Measurements from ENCODE around the gene TIMM44.
A peak's percentile ranks its signal among the peaks of the same experiment; 100 is the strongest.
"Not testable (repeated sequence)": the region's sequence is repeated elsewhere in the genome, so short reads cannot be mapped to it uniquely, and the experiment has no call there.

The TIMM44 gene

GRCh38 chr19:7900931-7901330 is 42.5 kb downstream of the TIMM44 start:
- Histone ChIP-seq H3K36me3 (ENCODE audit: control insufficient read depth in 1 of 2, insufficient read depth in 2 of 2, low read length in 2 of 2) (no peaks in the 10 kb centered on the region), H3K9ac (ENCODE audit: low read depth in 1 of 2, low read length in 2 of 2) (no peak overlapping the region), H3K27ac (ENCODE audit: low read depth, low read length) (no peak overlapping the region), H3K27me3 (ENCODE audit: control insufficient read depth in 1 of 2, insufficient read depth in 2 of 2, low read length in 2 of 2) (no peaks in the 10 kb centered on the region), H3K4me1 (ENCODE audit: control insufficient read depth in 1 of 2, insufficient read depth in 2 of 2, low read length in 2 of 2) (peaks cover 14 to 22% of the 10 kb centered on the region in 2 donors), H3K9me3 (ENCODE audit: control insufficient read depth in 1 of 2, low read length in 2 of 2) (no peaks in the 10 kb centered on the region), H3K4me3 (ENCODE audit: low read depth in 1 of 2, low read length in 2 of 2) (no peak overlapping the region)

GRCh38 chr19:7900401-7900870 is 43.0 kb downstream of the TIMM44 start:
- H3K4me1 ChIP-seq (ENCODE audit: control insufficient read depth in 1 of 2, insufficient read depth in 2 of 2, low read length in 2 of 2) = peaks cover 14 to 22% of the 10 kb centered on the region in 2 donors
- no peak overlapping the region for H3K9ac ChIP-seq (ENCODE audit: low read depth in 1 of 2, low read length in 2 of 2)
- no peak overlapping the region for H3K4me3 ChIP-seq (ENCODE audit: low read depth in 1 of 2, low read length in 2 of 2)
- no peaks in the 10 kb centered on the region for H3K27me3 ChIP-seq (ENCODE audit: control insufficient read depth in 1 of 2, insufficient read depth in 2 of 2, low read length in 2 of 2)
- no peaks in the 10 kb centered on the region for H3K9me3 ChIP-seq (ENCODE audit: control insufficient read depth in 1 of 2, low read length in 2 of 2)
- H3K36me3 ChIP-seq (ENCODE audit: control insufficient read depth in 1 of 2, insufficient read depth in 2 of 2, low read length in 2 of 2) = no peaks in the 10 kb centered on the region
- no peak overlapping the region for H3K27ac ChIP-seq (ENCODE audit: low read depth, low read length)

GRCh38 chr19:7899751-7900378 is 43.6 kb downstream of the TIMM44 start:
- H3K27me3 ChIP-seq (ENCODE audit: control insufficient read depth in 1 of 2, insufficient read depth in 2 of 2, low read length in 2 of 2) = no peaks in the 10 kb centered on the region
- no peaks in the 10 kb centered on the region for H3K36me3 ChIP-seq (ENCODE audit: control insufficient read depth in 1 of 2, insufficient read depth in 2 of 2, low read length in 2 of 2)
- no peak overlapping the region for H3K9ac ChIP-seq (ENCODE audit: low read depth in 1 of 2, low read length in 2 of 2)
- peaks cover 9 to 17% of the 10 kb centered on the region in 2 donors for H3K4me1 ChIP-seq (ENCODE audit: control insufficient read depth in 1 of 2, insufficient read depth in 2 of 2, low read length in 2 of 2)
- no peak overlapping the region for H3K27ac ChIP-seq (ENCODE audit: low read depth, low read length)
- H3K9me3 ChIP-seq (ENCODE audit: control insufficient read depth in 1 of 2, low read length in 2 of 2) = no peaks in the 10 kb centered on the region
- no peak overlapping the region for H3K4me3 ChIP-seq (ENCODE audit: low read depth in 1 of 2, low read length in 2 of 2)

GRCh38 chr19:7898967-7899366 is 44.5 kb downstream of the TIMM44 start:
- H3K27me3 ChIP-seq (ENCODE audit: control insufficient read depth in 1 of 2, insufficient read depth in 2 of 2, low read length in 2 of 2) = no peaks in the 10 kb centered on the region
- no peak overlapping the region for H3K27ac ChIP-seq (ENCODE audit: low read depth, low read length)
- H3K9me3 ChIP-seq (ENCODE audit: control insufficient read depth in 1 of 2, low read length in 2 of 2) = no peaks in the 10 kb centered on the region
- no peak overlapping the region for H3K4me3 ChIP-seq (ENCODE audit: low read depth in 1 of 2, low read length in 2 of 2)
- no peak overlapping the region for H3K9ac ChIP-seq (ENCODE audit: low read depth in 1 of 2, low read length in 2 of 2)
- no peaks in the 10 kb centered on the region for H3K36me3 ChIP-seq (ENCODE audit: control insufficient read depth in 1 of 2, insufficient read depth in 2 of 2, low read length in 2 of 2)
- peaks cover 6 to 10% of the 10 kb centered on the region in 2 donors for H3K4me1 ChIP-seq (ENCODE audit: control insufficient read depth in 1 of 2, insufficient read depth in 2 of 2, low read length in 2 of 2)

- H3K9ac ChIP-seq (ENCODE audit: low read depth in 1 of 2, low read length in 2 of 2) = no peak overlapping the region
- no peak overlapping the region for H3K27ac ChIP-seq (ENCODE audit: low read depth, low read length)
- H3K4me3 ChIP-seq (ENCODE audit: low read depth in 1 of 2, low read length in 2 of 2) = no peak overlapping the region
- H3K27me3 ChIP-seq (ENCODE audit: control insufficient read depth in 1 of 2, insufficient read depth in 2 of 2, low read length in 2 of 2) = no peaks in the 10 kb centered on the region
- no peaks in the 10 kb centered on the region for H3K36me3 ChIP-seq (ENCODE audit: control insufficient read depth in 1 of 2, insufficient read depth in 2 of 2, low read length in 2 of 2)
- no peaks in the 10 kb centered on the region for H3K4me1 ChIP-seq (ENCODE audit: control insufficient read depth in 1 of 2, insufficient read depth in 2 of 2, low read length in 2 of 2)
- H3K9me3 ChIP-seq (ENCODE audit: control insufficient read depth in 1 of 2, low read length in 2 of 2) = no peaks in the 10 kb centered on the region
These were observed 46.2 kb downstream of the TIMM44 start for GRCh38 chr19:7897292-7897691.

GRCh38 chr19:7895565-7895964 is 47.9 kb downstream of the TIMM44 start:
- Histone ChIP-seq H3K4me1 (ENCODE audit: control insufficient read depth in 1 of 2, insufficient read depth in 2 of 2, low read length in 2 of 2) (no peaks in the 10 kb centered on the region), H3K9ac (ENCODE audit: low read depth in 1 of 2, low read length in 2 of 2) (no peak overlapping the region), H3K36me3 (ENCODE audit: control insufficient read depth in 1 of 2, insufficient read depth in 2 of 2, low read length in 2 of 2) (no peaks in the 10 kb centered on the region), H3K27me3 (ENCODE audit: control insufficient read depth in 1 of 2, insufficient read depth in 2 of 2, low read length in 2 of 2) (no peaks in the 10 kb centered on the region), H3K4me3 (ENCODE audit: low read depth in 1 of 2, low read length in 2 of 2) (no peak overlapping the region), H3K27ac (ENCODE audit: low read depth, low read length) (no peak overlapping the region), H3K9me3 (ENCODE audit: control insufficient read depth in 1 of 2, low read length in 2 of 2) (no peaks in the 10 kb centered on the region)

- Histone ChIP-seq H3K4me3 (ENCODE audit: low read depth in 1 of 2, low read length in 2 of 2) (no peak overlapping the region), H3K9ac (ENCODE audit: low read depth in 1 of 2, low read length in 2 of 2) (peak overlapping the region in 1 of 2 donors; percentile 11), H3K9me3 (ENCODE audit: control insufficient read depth in 1 of 2, low read length in 2 of 2) (no peaks in the 10 kb centered on the region), H3K4me1 (ENCODE audit: control insufficient read depth in 1 of 2, insufficient read depth in 2 of 2, low read length in 2 of 2) (no peaks in the 10 kb centered on the region), H3K36me3 (ENCODE audit: control insufficient read depth in 1 of 2, insufficient read depth in 2 of 2, low read length in 2 of 2) (no peaks in the 10 kb centered on the region), H3K27ac (ENCODE audit: low read depth, low read length) (no peak overlapping the region), H3K27me3 (ENCODE audit: control insufficient read depth in 1 of 2, insufficient read depth in 2 of 2, low read length in 2 of 2) (no peaks in the 10 kb centered on the region)
These were observed 48.7 kb downstream of the TIMM44 start for GRCh38 chr19:7894612-7895309.

GRCh38 chr19:7893362-7894101 is 49.9 kb downstream of the TIMM44 start:
- not testable (repeated sequence) for H3K27me3 ChIP-seq (ENCODE audit: control insufficient read depth in 1 of 2, insufficient read depth in 2 of 2, low read length in 2 of 2); H3K27ac ChIP-seq (ENCODE audit: low read depth, low read length); H3K4me3 ChIP-seq (ENCODE audit: low read depth in 1 of 2, low read length in 2 of 2); H3K36me3 ChIP-seq (ENCODE audit: control insufficient read depth in 1 of 2, insufficient read depth in 2 of 2, low read length in 2 of 2); H3K9me3 ChIP-seq (ENCODE audit: control insufficient read depth in 1 of 2, low read length in 2 of 2); H3K9ac ChIP-seq (ENCODE audit: low read depth in 1 of 2, low read length in 2 of 2); H3K4me1 ChIP-seq (ENCODE audit: control insufficient read depth in 1 of 2, insufficient read depth in 2 of 2, low read length in 2 of 2)

- peak overlapping the region; percentile 40 to 45 for H3K4me3 ChIP-seq (ENCODE audit: low read depth in 1 of 2, low read length in 2 of 2)
- no peak overlapping the region for H3K27ac ChIP-seq (ENCODE audit: low read depth, low read length)
- H3K27me3 ChIP-seq (ENCODE audit: control insufficient read depth in 1 of 2, insufficient read depth in 2 of 2, low read length in 2 of 2) = peaks cover 0 to 4% of the 10 kb centered on the region in 2 donors
- H3K9me3 ChIP-seq (ENCODE audit: control insufficient read depth in 1 of 2, low read length in 2 of 2) = no peaks in the 10 kb centered on the region
- no peaks in the 10 kb centered on the region for H3K36me3 ChIP-seq (ENCODE audit: control insufficient read depth in 1 of 2, insufficient read depth in 2 of 2, low read length in 2 of 2)
- peak overlapping the region in 1 of 2 donors; percentile 39 for H3K9ac ChIP-seq (ENCODE audit: low read depth in 1 of 2, low read length in 2 of 2)
- H3K4me1 ChIP-seq (ENCODE audit: control insufficient read depth in 1 of 2, insufficient read depth in 2 of 2, low read length in 2 of 2) = no peaks in the 10 kb centered on the region
These were observed 54.6 kb downstream of the TIMM44 start for GRCh38 chr19:7888826-7889217.
